GM23338 (cell line): Measurements from ENCODE around the gene CAPN9. TPM values are rescaled to one million over a fixed set of nuclear protein-coding genes. Genes with fewer than 3 reads are reported as not detected.

Source experiments
- EZH2 ChIP-seq: fragments of 200-600 bp; sonication (generic); IDR thresholded peaks from one replicate; pipeline ENCODE4 v1.8.0; 2017; ENCODE audit warnings: antibody characterized with exemption, mild to moderate bottlenecking, low read depth; ENCODE audit not compliant: unreplicated experiment
- EZH2phosphoT487 ChIP-seq: fragments of 200-600 bp; sonication (generic); IDR thresholded peaks from one replicate; pipeline ENCODE4 v1.8.1; 2018; ENCODE audit warnings: antibody characterized with exemption; ENCODE audit not compliant: unreplicated experiment
- JUNB ChIP-seq: IDR thresholded peaks from one replicate; pipeline ENCODE4 v1.6.1; 2016; ENCODE audit warnings: antibody characterized with exemption; ENCODE audit not compliant: unreplicated experiment
- POLR2AphosphoS5 ChIP-seq: IDR thresholded peaks from 2 replicates; pipeline ENCODE4 v1.6.1; 2016; ENCODE audit warnings: antibody characterized with exemption, low read depth
- REST ChIP-seq: IDR thresholded peaks from one replicate; pipeline ENCODE4 v1.6.1; 2018; ENCODE audit warnings: antibody characterized with exemption; ENCODE audit not compliant: unreplicated experiment
- STAT1 ChIP-seq: IDR thresholded peaks from one replicate; pipeline ENCODE4 v1.6.1; 2016; ENCODE audit warnings: antibody characterized with exemption; ENCODE audit not compliant: unreplicated experiment
- ZNF462 ChIP-seq: fragments of 250-450 bp; sonication (Bioruptor Pico); IDR thresholded peaks from 2 replicates; pipeline ENCODE4 v1.5.0; 2020; ENCODE audit warnings: mild to moderate bottlenecking, moderate library complexity
- polyA plus RNA-seq: library from polyadenylated mRNA; unstranded; fragments of >200 nt; fragmentation: Nextera tagmentation; extraction: Ambion mirVana; gene quantifications from 2 replicates; pipeline ENCODE4 v1.2.1, GENCODE V29; 2016
- total RNA-seq: library from RNA; depleted of rRNA; stranded (reverse); fragments of >200 nt; shearing (Covaris generic); gene quantifications from 2 replicates; pipeline ENCODE4 v1.2.3, GENCODE V29; 2014

Gene CAPN9
- total and polyA plus RNA-seq, 2 experiments from 2014 or later: 0.07 TPM; not detected in 1

GRCh38 chr1:230746617-230747016 lies 571 bp upstream of the CAPN9 start (continued):
- TF ChIP-seq ZNF462 (CRISPR knock-in tag) (no peak), STAT1 (no peak), REST (no peak), POLR2AphosphoS5 (no peak), EZH2 (no peak), EZH2phosphoT487 (no peak), JUNB (no peak)
